ENCODE data around the gene NUBPL. TPM values are rescaled to one million over a fixed set of nuclear protein-coding genes. Genes with fewer than 3 reads are reported as not detected.

NUBPL gene
- total and polyA plus RNA-seq, 7 donors = 5.3 to 15.5 (median 9.2) TPM

DNA sequence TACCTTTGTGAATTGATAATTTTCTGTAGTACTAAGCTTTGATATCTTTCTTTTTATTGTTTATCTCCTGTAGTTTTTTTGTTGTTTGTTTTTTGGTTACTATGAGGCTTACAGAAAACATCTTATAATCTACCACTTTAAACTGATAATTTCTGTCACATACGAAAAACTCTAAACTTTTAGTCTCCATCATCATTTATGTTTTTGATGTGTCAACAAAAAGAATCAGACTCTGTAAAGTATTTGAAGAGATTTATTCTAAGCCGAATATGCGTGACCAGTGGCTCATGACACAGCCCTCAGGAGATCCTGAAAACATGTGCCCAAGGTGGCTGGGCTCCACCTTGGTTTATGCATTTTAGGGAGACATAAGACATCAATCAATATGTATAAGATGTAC, 348.8 kb downstream of the NUBPL start:
- no peak for TF ChIP-seq EP300 (IDR thresholded peaks at IDR 0.05)
- TF ChIP-seq POLR2A (IDR thresholded peaks at IDR 0.05) = no peak
- TF ChIP-seq, protein P1, sequence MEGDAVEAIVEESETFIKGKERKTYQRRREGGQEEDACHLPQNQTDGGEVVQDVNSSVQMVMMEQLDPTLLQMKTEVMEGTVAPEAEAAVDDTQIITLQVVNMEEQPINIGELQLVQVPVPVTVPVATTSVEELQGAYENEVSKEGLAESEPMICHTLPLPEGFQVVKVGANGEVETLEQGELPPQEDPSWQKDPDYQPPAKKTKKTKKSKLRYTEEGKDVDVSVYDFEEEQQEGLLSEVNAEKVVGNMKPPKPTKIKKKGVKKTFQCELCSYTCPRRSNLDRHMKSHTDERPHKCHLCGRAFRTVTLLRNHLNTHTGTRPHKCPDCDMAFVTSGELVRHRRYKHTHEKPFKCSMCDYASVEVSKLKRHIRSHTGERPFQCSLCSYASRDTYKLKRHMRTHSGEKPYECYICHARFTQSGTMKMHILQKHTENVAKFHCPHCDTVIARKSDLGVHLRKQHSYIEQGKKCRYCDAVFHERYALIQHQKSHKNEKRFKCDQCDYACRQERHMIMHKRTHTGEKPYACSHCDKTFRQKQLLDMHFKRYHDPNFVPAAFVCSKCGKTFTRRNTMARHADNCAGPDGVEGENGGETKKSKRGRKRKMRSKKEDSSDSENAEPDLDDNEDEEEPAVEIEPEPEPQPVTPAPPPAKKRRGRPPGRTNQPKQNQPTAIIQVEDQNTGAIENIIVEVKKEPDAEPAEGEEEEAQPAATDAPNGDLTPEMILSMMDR (IDR thresholded peaks at IDR 0.05) = no peak
- TF ChIP-seq POLR2AphosphoS5 (IDR thresholded peaks at IDR 0.05) = no peak
- no peak for DNase-seq
- intact Hi-C loops (cut with DNase I) = no loop called here
- Histone ChIP-seq H3K4me1 (no peaks in the 10 kb centered on the region), H3K27me3 (no peaks in the 10 kb centered on the region), H3K9me3 (peaks cover 0 to 10% (median 4%) of the 10 kb centered on the region in 4 donors), H3K4me3 (no peak overlapping the region), H3K36me3 (no peaks in the 10 kb centered on the region), H3K27ac (no peak overlapping the region)
- WGBS, 2 donors = 96 to 97% methylated on average over 3 of the region's 3 CpGs

Small RNAs within 50 kb of the gene (small RNA-seq; reads per million reads assigned to genes)
- gene RNU6-455P = 0 reads per million in 3 donors
- gene RNU6-602P = 0 reads per million in 3 donors

Other genes with a start within 250 kb of the NUBPL start
- 10 to 100 TPM; 27.6 to 41.9 (median 36.0) TPM for gene HEATR5A, start 140.9 kb upstream of the NUBPL start, total RNA-seq
- 10 to 100 TPM in 2 of 3 donors, 1 to 10 TPM in 1; 9.3 to 28.7 (median 10.2) TPM for gene HEATR5A, start 140.9 kb upstream of the NUBPL start, polyA plus RNA-seq
- gene DTD2, start 103.9 kb upstream of the NUBPL start, total RNA-seq = 10 to 100 TPM; 26.0 to 31.6 (median 27.6) TPM
- gene DTD2, start 103.9 kb upstream of the NUBPL start, polyA plus RNA-seq = 10 to 100 TPM; 10.8 to 13.8 (median 11.6) TPM
- gene GPR33, start 73.4 kb upstream of the NUBPL start, total RNA-seq = not detected
- not detected for gene GPR33, start 73.4 kb upstream of the NUBPL start, polyA plus RNA-seq

All from sigmoid colon (tissue), 7 donors.